Left ventricle myocardium inferior (tissue), 1 donor: Measurements from ENCODE around the gene CACNA1C. TPM values are rescaled to one million over a fixed set of nuclear protein-coding genes. Genes with fewer than 3 reads are reported as not detected.
"Not testable (repeated sequence)": the region's sequence is repeated elsewhere in the genome, so short reads cannot be mapped to it uniquely, and the experiment has no call there.

Experiments
- DNase-seq: peaks from one replicate; pipeline ENCODE4 v3.0.0-alpha.2; 2020
- H3K27ac ChIP-seq: fragments of 200-600 bp; replicated peaks from 2 replicates; pipeline ENCODE4 v1.8.0; 2021
- H3K27me3 ChIP-seq: fragments of 200-600 bp; 2 replicates; pipeline ENCODE4 v1.8.0; 2021; ENCODE audit warnings: low read depth
- H3K36me3 ChIP-seq: fragments of 200-600 bp; 2 replicates; pipeline ENCODE4 v1.8.0; 2021
- H3K4me1 ChIP-seq: fragments of 200-600 bp; 2 replicates; pipeline ENCODE4 v1.8.0; 2021
- H3K4me3 ChIP-seq: fragments of 200-600 bp; 2 replicates; pipeline ENCODE4 v1.8.0; 2021; ENCODE audit warnings: mild to moderate bottlenecking, moderate library complexity
- H3K9me3 ChIP-seq: fragments of 200-600 bp; replicated peaks from 2 replicates; pipeline ENCODE4 v1.8.0; 2021
- CTCF ChIP-seq: fragments of 200-600 bp; IDR thresholded peaks from 2 replicates; pipeline ENCODE4 v1.8.0; 2021; ENCODE audit warnings: antibody characterized with exemption, mild to moderate bottlenecking, borderline replicate concordance
- intact Hi-C: fragments of 100-400 bp; cut with micrococcal nuclease; formaldehyde crosslinking; loops from one replicate; pipeline ENCODE4 v1.11.0; 2022
- total RNA-seq: library from RNA; stranded (reverse); fragmentation: NEBNext Ultra II Directional; extraction: Animal tissue kit (Norgen Biotek cat#: 25700); gene quantifications from one replicate; pipeline ENCODE4 v1.2.1, GENCODE V29; 2021
- donor health status: DM: no; HTN: yes; CAD: no; lungs with severe emphysema.

CACNA1C gene
- total RNA-seq, 1 donor from 2014 or later: 137 TPM

- intact Hi-C loops: no loop called here
Observed at GRCh38 chr12:2737656-2738241, 685.0 kb downstream of the CACNA1C start.

GRCh38 chr12:2739069-2739468 lies 686.3 kb downstream of the CACNA1C start:
- no peak for TF ChIP-seq CTCF
- no peak overlapping the region for H3K4me3 ChIP-seq
- no peak for DNase-seq
- no peaks in the 10 kb centered on the region for H3K9me3 ChIP-seq
- no peak overlapping the region for H3K27ac ChIP-seq
- H3K27me3 ChIP-seq: peaks cover 21% of the 10 kb centered on the region
- intact Hi-C loops: no loop called here
- no peaks in the 10 kb centered on the region for H3K36me3 ChIP-seq
- no peaks in the 10 kb centered on the region for H3K4me1 ChIP-seq

More at GRCh38 chr12:2737656-2738241, 685.0 kb downstream of the CACNA1C start:
- Histone ChIP-seq H3K27ac (no peak overlapping the region), H3K36me3 (no peaks in the 10 kb centered on the region), H3K27me3 (peaks cover 24% of the 10 kb centered on the region), H3K9me3 (no peaks in the 10 kb centered on the region), H3K4me3 (no peak overlapping the region), H3K4me1 (no peaks in the 10 kb centered on the region)
- no peak for TF ChIP-seq CTCF
- DNase-seq: no peak

- no peak for DNase-seq
- intact Hi-C loops: no loop called here
Observed at GRCh38 chr12:2739832-2740641, 687.2 kb downstream of the CACNA1C start.

GRCh38 chr12:2742037-2742436 lies 689.2 kb downstream of the CACNA1C start:
- intact Hi-C loops, DNase-seq: not testable (repeated sequence)

More at GRCh38 chr12:2739832-2740641, 687.2 kb downstream of the CACNA1C start:
- Histone ChIP-seq H3K9me3 (no peaks in the 10 kb centered on the region), H3K36me3 (no peaks in the 10 kb centered on the region), H3K4me1 (no peaks in the 10 kb centered on the region), H3K4me3 (no peak overlapping the region), H3K27ac (no peak overlapping the region), H3K27me3 (peaks cover 21% of the 10 kb centered on the region)
- TF ChIP-seq CTCF: peak; percentile 68

GRCh38 chr12:2743478-2743877 lies 690.7 kb downstream of the CACNA1C start:
- Histone ChIP-seq H3K9me3 (no peaks in the 10 kb centered on the region), H3K27me3 (peaks cover 11% of the 10 kb centered on the region), H3K4me3 (no peak overlapping the region), H3K36me3 (no peaks in the 10 kb centered on the region), H3K4me1 (no peaks in the 10 kb centered on the region), H3K27ac (no peak overlapping the region)
- no peak for TF ChIP-seq CTCF
- intact Hi-C loops: no loop called here
- DNase-seq: no peak

More at GRCh38 chr12:2742037-2742436, 689.2 kb downstream of the CACNA1C start:
- peaks cover 14% of the 10 kb centered on the region for H3K27me3 ChIP-seq
- H3K4me1 ChIP-seq, H3K4me3 ChIP-seq, H3K9me3 ChIP-seq, H3K36me3 ChIP-seq, H3K27ac ChIP-seq: not testable (repeated sequence)

- no peak for TF ChIP-seq CTCF
- Histone ChIP-seq H3K9me3 (no peaks in the 10 kb centered on the region), H3K27me3 (peaks cover 27% of the 10 kb centered on the region), H3K4me1 (no peaks in the 10 kb centered on the region), H3K27ac (no peak overlapping the region), H3K36me3 (no peaks in the 10 kb centered on the region), H3K4me3 (no peak overlapping the region)
- intact Hi-C loops: no loop called here
- DNase-seq: no peak
Observed at GRCh38 chr12:2745655-2746054, 692.9 kb downstream of the CACNA1C start.
